Bronchial epithelial cell (primary cell): ENCODE data around the gene BTN3A1. TPM values are rescaled to one million over a fixed set of nuclear protein-coding genes. Genes with fewer than 3 reads are reported as not detected.
"Not testable (repeated sequence)": the region's sequence is repeated elsewhere in the genome, so short reads cannot be mapped to it uniquely, and the experiment has no call there.

Experiments
- DNase-seq: peaks from one replicate; pipeline ENCODE4 v3.0.0-alpha.2; 2010; ENCODE audit warnings: low read depth
- FAIRE-seq: peaks from 2 replicates; lab custom pipeline; 2011; peaks lifted over from hg19 to GRCh38; lab: Jason Lieb, UNC
- H3K27me3 ChIP-seq: 2 replicates; pipeline ENCODE4 v1.5.1; 2011; ENCODE audit warnings: low read length; ENCODE audit not compliant: control insufficient read depth, insufficient read depth
- H3K36me3 ChIP-seq: 2 replicates; pipeline ENCODE4 v1.5.1; 2011; ENCODE audit warnings: low read length; ENCODE audit not compliant: control insufficient read depth, insufficient read depth
- H3K4me3 ChIP-seq: 2 replicates; pipeline ENCODE4 v1.5.1; 2011; ENCODE audit warnings: mild to moderate bottlenecking, low read depth, low read length, control low read depth
- total RNA-seq: library from RNA; depleted of rRNA; stranded (reverse); fragments of >200 nt; gene quantifications from 2 replicates; pipeline ENCODE4 v1.2.1, GENCODE V29; 2014
- TF ChIP-seq, protein P1 (sequence below): IDR thresholded peaks from 2 replicates; pipeline ENCODE4 v1.5.1; 2011; ENCODE audit warnings: mild to moderate bottlenecking, moderate library complexity, low read length, control low read depth, inconsistent platforms; ENCODE audit not compliant: insufficient read depth, severe bottlenecking

BTN3A1 gene
- total RNA-seq, 1 donor from 2014 or later = 3.9 TPM

DNA sequence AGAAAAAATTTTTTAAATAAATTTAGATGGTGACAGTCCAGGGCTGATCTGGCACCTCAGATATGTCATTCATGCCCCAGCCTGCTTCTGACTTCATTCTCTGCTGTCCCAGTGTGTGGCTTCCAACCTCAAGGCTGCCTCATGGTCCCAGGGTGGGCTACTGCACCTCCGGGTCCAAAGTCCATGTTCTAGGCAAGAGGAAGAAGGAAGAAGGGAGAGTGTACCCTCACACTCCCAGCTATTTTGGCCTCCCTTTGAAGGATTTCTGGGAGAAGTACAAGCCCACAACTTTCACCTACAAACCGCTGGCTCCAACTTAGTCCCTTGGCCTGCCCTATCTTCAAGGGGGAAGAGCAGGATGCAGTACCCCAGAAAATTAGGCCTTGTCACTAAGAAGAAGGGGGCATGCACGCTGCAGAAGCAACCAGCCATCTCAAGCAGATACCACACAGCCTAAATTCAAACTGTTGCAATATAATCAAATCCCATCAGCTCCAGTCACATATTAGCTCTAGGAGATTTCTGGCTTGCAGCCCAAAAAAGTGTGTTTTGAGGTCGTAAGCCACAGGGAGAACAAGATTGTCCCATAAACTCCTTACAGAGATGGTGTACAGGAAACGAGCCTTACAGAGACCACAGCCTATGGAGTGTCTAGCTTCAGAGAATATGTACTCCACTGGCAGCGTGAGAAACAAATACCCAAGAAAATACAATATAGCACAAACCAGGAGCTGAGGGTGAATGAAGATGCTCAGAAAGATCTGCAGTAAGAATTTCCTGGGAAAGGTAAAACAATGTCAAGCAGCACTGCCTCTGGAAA is 38.0 kb upstream of the BTN3A1 start:
- no peaks in the 10 kb centered on the region for H3K27me3 ChIP-seq
- peaks cover 1% of the 10 kb centered on the region for H3K36me3 ChIP-seq
- TF ChIP-seq, protein P1, sequence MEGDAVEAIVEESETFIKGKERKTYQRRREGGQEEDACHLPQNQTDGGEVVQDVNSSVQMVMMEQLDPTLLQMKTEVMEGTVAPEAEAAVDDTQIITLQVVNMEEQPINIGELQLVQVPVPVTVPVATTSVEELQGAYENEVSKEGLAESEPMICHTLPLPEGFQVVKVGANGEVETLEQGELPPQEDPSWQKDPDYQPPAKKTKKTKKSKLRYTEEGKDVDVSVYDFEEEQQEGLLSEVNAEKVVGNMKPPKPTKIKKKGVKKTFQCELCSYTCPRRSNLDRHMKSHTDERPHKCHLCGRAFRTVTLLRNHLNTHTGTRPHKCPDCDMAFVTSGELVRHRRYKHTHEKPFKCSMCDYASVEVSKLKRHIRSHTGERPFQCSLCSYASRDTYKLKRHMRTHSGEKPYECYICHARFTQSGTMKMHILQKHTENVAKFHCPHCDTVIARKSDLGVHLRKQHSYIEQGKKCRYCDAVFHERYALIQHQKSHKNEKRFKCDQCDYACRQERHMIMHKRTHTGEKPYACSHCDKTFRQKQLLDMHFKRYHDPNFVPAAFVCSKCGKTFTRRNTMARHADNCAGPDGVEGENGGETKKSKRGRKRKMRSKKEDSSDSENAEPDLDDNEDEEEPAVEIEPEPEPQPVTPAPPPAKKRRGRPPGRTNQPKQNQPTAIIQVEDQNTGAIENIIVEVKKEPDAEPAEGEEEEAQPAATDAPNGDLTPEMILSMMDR = no peak
- no peak for FAIRE-seq
- H3K4me3 ChIP-seq = peak overlapping the region; percentile 69
- no peak for DNase-seq

DNA sequence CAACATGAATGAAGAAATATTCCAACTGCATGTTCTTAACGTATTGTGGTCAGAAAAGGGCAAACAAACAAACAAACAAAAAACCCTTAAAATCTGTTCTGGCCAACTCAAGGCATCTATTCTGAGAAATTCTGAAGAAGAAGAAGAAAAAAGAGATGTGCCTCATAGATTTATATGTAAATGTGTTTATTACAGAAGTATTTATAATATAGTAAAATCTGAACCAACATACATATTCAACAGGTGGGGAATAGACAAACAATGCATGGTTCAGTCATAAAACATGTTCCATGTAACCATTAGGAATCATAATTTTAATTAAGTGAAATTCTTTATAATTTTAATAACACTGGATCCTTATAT is 36.5 kb upstream of the BTN3A1 start:
- DNase-seq (no peak), FAIRE-seq (no peak)
- peaks cover 1% of the 10 kb centered on the region for H3K36me3 ChIP-seq
- TF ChIP-seq, protein P1 = no peak
- no peaks in the 10 kb centered on the region for H3K27me3 ChIP-seq
- peak overlapping the region; percentile 69 for H3K4me3 ChIP-seq

DNA sequence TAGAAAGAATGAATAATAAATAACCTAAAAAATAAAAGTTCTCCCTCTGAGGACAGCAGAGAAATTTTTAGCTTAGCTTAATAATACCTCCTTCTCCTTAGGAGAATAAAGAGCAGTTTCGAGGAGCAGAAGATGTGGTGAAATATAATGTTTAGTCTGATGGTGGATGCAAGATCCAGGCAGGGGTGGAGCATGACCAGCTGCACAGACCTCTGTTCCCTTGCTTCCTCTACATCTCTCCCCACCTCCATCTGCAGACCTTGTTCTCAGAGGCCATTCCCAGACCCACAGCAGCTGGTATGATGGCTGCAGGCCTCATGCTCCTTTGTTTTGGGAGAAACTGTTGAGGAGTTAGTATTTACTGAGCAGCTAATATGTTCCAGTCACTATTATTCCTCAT is 35.6 kb upstream of the BTN3A1 start:
- Histone ChIP-seq H3K4me3 (no peak overlapping the region), H3K27me3 (no peaks in the 10 kb centered on the region), H3K36me3 (peaks cover 1% of the 10 kb centered on the region)
- DNase-seq (no peak), FAIRE-seq (no peak)
- TF ChIP-seq, protein P1 = no peak

DNA sequence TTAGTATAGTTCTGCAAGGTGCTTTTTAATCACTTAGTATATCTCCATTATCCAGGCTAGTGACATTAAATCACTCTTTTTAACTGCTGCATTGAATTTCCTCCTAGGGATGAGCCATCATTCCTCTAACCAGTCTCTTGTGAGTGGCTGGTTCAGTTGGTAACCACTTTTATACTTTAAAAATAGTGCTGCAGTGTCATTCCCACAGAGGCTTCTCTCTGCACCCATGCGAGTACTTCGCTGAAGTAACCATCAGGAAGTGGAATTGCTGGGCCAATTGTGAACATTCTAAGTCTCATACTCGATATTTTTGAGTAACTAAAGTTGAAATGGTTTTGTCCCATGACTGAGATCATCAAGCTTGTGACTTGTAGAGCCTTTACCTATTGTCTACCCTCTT is 35.0 kb upstream of the BTN3A1 start:
- no peak for DNase-seq
- H3K4me3 ChIP-seq = no peak overlapping the region
- H3K27me3 ChIP-seq = no peaks in the 10 kb centered on the region
- H3K36me3 ChIP-seq = peaks cover 1% of the 10 kb centered on the region
- no peak for FAIRE-seq
- TF ChIP-seq, protein P1 = no peak

DNA sequence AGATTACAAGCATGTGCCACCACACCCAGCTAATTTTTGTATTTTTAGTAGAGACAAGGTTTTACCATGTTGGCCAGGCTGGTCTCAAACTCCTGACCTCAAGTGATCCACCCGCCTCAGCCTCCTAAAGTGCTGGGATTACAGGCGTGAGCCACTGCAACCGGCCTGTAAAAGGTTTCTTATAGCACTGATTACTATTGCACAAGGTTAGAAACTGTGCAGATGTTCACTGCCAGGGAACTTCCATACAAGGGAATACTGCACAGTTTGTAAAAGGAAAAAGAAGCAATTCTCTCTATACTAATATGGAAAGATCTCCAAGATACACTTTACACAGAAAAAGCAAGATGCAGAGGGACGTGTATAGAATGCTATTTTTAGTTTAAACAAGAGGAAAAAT is 30.3 kb upstream of the BTN3A1 start:
- not testable (repeated sequence) for FAIRE-seq, H3K36me3 ChIP-seq, H3K27me3 ChIP-seq, DNase-seq, H3K4me3 ChIP-seq

DNA sequence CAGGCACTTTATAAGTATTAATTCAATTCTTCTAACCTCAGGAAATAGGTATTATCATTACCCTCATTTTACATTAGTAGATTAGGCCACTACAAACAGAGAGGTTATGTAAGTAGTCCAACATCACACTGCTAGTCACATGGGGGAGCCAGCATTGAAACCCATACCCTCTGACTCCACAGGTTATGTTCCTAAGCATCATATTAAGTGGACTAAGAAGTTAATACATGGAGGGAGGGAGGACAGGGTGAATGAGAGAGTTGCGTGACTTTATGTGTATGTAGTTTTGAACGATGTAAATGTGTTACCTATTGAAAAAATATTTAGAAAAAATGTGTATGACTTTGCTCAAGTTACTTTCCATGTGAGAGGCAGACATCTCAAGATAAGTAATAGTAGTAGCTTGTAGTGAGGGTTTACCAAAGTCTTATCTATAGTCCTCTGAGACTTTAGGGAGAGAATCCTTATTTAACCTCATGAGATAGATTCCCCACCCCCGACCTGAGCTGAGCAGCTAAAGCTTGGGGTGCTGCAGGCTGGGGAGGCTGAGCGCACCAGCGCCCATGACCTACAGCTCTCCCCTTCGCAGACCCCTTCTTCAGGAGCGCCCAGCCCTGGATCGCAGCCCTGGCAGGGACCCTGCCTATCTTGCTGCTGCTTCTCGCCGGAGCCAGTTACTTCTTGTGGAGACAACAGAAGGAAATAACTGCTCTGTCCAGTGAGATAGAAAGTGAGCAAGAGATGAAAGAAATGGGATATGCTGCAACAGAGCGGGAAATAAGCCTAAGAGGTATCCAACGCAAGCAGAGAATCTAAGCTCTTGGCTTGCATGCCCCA is 29.5 kb upstream of the BTN3A1 start:
- Histone ChIP-seq H3K36me3 (peaks cover 3% of the 10 kb centered on the region), H3K4me3 (no peak overlapping the region), H3K27me3 (no peaks in the 10 kb centered on the region)
- TF ChIP-seq, protein P1 = no peak
- FAIRE-seq (no peak), DNase-seq (no peak)
